ENCODE measurements around the gene ATP5F1E.
"Not testable (repeated sequence)": the region's sequence is repeated elsewhere in the genome, so short reads cannot be mapped to it uniquely, and the experiment has no call there.

The ATP5F1E gene

GRCh38 chr20:59014680-59015389 is 17.3 kb downstream of the ATP5F1E start:
- no peak overlapping the region for H3K27ac ChIP-seq
- no peak for TF ChIP-seq CTCF (conservative IDR thresholded peaks at IDR 0.05)

DNA sequence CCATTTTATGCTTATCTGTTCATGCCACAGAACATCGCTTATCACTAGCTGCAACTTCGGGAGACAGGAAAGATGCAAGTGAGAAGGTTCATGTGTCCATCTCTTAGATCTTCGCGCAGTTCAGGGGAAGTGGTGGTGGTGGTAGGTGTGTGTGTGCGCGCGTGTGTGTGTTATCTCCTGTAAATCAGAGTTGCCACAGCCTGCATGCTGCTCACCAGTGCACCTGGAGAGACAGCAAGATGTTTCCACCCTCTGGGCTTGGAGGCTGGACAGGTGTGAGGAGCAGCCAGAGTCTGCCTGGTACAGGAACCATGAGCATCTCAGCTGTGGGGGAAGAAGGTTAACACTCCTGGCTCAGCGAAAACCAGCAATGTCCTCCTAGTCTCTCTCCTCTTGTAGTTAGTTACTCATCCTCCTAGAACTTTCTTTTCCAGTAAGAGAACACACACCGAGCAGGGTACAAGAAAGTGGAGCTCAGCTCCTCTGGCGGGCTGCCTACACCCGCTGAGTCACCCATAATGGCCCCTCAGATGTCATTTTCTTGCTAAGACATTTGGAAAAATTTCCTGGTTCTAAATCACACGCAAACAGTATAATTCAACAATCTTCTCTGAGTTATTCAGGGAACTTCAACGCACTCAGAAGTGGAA is 18.1 kb downstream of the ATP5F1E start:
- TF ChIP-seq CTCF (conservative IDR thresholded peaks at IDR 0.05), result no peak
- H3K27ac ChIP-seq, result no peak overlapping the region

DNA sequence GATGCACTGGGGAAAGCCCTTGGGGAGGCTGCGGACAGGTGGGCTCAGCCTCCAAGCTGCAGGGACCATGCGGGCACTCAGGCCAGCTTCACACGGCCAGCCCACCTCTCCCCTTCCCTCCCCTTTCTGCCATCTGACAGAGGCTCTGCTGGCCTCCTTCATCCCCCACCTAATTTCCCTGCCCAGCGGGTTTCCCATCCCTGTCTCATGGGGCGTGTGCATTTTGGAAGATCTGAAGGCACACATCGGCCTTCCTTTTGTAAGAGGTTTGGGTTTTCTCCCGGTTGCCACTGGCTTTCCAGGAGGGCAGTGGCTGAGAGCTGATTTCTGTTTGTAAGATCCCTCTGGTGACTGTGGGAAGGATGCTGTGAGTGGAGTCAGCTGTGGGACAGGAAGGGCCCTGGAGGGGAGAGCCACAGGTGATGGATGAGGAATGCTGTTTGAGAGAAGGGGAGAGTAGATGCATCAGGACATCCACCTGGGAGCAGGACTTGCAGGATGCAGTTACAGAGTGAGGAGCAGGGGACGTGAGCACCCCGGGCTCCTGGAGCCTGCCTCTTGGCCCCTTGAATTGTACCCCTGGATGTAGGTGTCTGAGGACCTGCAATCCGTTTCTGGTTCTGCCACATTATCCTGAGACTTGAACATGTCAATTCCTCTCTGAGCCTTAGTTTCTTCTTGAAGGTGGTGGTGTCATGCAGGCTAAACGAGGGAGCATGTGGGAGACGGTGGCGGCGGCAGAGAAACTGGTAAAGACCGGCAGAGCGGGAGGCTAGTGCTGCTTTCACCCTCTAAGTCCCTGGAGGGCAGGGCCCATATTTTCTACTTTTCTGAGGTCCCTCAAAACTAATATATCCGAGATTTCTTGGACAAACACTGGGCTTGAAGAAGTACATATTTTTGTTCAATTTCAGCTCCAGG is 18.8 kb downstream of the ATP5F1E start:
- TF ChIP-seq CTCF (conservative IDR thresholded peaks at IDR 0.05), result no peak
- H3K27ac ChIP-seq, result no peak overlapping the region

DNA sequence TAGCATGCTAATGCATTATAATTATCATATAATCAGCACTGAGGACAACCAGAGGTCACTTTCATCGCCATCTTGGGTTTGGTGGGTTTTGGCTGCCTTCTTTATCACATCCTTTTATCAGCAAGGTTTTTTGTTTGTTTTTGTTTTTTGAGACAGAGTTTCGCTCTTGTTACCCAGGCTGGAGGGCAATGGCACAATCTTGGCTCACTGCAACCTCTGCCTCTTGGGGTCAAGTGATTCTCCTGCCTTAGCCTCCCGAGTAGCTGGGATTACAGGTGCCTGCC is 20.3 kb downstream of the ATP5F1E start:
- not testable (repeated sequence) for H3K27ac ChIP-seq

- TF ChIP-seq CTCF (conservative IDR thresholded peaks at IDR 0.05), result no peak
- no peak overlapping the region for H3K27ac ChIP-seq
Measured at GRCh38 chr20:59010995-59011873, 20.9 kb downstream of the ATP5F1E start.

GRCh38 chr20:59010321-59010994 is 21.7 kb downstream of the ATP5F1E start:
- H3K27ac ChIP-seq, result no peak overlapping the region

More at GRCh38 chr20:59010321-59010994, 21.7 kb downstream of the ATP5F1E start:
- TF ChIP-seq CTCF (conservative IDR thresholded peaks at IDR 0.05), result no peak
